Stimulated activated CD4-positive, alpha-beta T cell treated with anti-CD3 and anti-CD28 coated beads, Interleukin-15, amount 100 ng/mL, for 1 hour (primary cell): ENCODE results near the gene HYAL3.
"Not testable (repeated sequence)": the region's sequence is repeated elsewhere in the genome, so short reads cannot be mapped to it uniquely, and the experiment has no call there.

Experiments used
- DNase-seq, 2 donors: peaks; one replicate each; pipeline ENCODE4 v3.0.0-alpha.2; 2020; ENCODE audit warnings: low read depth in 1 of 2, low spot score in 1 of 2

Gene HYAL3

DNA sequence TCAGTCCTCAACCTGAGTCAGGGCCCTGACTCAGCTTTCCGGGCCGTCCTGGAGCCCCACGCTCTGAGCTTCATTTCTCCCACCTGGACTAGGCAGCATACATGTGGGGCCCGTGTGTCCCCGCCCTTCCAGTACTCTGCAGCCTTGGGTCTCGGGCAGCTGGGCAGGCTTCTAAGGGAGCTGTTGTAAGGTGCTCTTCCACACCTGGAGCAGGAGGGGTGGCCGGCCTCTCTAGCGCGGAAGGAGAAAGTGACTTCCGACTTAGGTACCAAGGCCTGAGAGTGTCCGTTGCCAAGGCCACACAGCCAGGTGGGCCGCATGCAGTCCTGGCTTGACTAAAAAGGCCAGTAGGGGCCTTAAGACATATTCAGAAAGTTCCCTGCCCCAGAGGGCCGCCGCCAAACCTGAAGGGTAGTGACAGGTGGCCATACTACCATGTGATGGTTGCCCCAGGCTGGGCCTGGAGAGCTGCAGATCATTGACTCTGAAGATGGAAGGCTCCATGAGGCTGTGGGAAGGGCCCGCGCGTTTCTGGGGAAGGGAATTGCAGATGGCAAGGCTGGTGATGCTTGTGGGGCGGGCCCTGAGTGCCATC, 39.7 kb downstream of the HYAL3 start:
- no peak for DNase-seq

GRCh38 chr3:50258979-50259378, 40.2 kb downstream of the HYAL3 start:
- DNase-seq, result no peak

DNA sequence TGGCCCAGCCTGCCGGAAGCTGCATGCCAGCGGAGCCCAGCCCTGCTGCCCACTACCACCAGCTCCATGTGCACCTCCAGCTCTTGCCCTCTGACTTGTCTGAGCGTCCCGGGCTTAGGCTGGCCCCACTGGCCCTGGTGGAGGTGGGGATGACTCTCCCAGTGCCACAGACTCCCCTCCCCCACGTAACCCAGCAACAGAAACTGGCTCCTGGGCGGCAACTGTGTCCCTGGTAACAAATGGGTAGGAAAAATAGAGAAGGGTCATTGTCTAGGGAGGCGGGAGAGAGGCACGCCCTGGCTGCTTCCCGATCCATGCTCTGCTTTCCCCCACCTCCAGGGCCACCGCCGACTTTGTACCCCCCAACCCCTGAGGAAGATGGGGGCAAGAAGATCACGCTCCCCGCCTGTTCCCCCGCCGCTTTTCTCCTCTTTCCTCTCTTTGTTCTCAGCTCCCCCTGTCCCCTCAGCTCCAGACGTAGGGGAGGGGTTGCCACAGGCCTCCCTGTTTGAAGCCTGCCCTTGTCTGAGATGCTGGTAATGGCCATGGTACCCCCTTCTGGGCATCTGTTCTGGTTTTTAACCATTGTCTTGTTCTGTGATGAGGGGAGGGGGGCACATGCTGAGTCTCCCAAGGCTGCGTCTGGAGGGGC, 41.0 kb downstream of the HYAL3 start:
- DNase-seq, result no peak

- no peak for DNase-seq
Measured at GRCh38 chr3:50256978-50257890, 42.0 kb downstream of the HYAL3 start.

GRCh38 chr3:50255251-50255615, 44.0 kb downstream of the HYAL3 start:
- no peak for DNase-seq

DNA sequence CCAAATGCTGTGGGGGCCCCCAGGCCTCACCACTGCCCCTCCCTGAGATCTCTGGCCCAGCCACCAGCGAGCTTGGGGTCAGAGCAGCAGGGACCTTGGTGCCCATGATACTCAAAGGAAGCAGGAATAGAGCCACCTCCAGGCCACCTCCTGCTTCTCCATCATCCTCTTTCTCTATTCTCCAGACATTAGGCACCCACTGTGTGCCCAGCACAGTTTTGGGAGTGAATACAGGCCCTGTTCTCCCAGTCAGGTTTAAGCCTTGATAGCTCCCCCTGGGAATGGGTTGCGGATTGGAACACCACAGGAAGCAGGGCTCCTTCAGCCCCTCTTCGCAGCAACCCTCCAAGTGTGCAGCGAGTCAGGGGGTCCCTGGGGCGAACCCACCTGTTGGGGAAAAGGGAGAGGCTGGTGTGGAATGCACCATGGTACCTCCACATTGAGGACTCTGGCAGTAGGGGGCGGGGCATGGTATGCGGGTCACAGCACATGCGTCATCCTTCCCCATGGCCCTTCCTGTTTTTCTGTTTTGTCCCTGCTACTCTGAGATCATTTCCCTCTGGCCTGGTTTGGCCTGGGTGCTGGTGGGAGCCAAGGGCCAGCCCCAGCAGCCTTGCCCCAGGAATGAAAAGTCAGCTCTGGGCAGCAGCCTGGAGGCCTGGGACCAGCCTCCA, 44.5 kb downstream of the HYAL3 start:
- DNase-seq, result no peak

GRCh38 chr3:50251220-50251619, 48.0 kb downstream of the HYAL3 start:
- DNase-seq, result no peak

GRCh38 chr3:50250514-50250913, 48.7 kb downstream of the HYAL3 start:
- DNase-seq, result no peak

DNA sequence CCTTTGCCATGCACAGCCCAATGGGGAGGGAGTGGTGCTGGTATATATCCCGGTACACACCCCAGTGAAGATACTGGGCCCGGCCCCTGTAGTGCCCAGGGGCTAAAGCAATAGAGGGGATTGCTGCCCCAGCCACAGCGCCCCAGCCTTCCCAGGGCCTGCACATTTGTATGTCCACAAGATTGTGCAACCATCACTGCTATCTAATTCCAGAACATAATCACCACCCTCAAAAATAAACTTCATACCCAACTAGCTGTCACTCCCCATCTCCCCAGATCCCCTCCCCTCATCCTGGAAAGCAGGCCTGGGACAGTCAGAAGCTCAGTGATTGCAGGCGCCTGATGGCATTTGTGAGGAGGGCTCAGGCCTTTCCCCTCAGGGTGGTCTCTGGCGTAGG, 49.7 kb downstream of the HYAL3 start:
- DNase-seq, result no peak

DNA sequence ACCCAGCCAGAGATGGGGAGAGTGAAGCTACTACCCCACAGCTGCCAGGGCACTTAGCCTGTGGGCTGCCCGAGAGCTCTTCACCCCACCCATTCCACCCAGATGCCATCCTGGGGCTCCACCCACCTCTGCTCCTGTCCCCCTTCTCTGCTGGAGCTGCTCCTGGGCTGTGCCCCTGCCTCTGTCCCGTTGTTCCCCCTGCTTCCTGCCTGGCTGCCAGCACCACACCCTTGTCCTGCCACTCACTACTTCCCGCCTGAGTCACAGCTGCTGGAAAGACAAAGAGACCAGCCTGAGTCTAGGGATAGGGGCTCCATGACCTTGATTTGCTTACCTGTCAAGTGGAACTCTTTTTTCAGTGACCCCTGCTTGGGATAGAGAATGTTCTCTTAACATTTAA, 50.8 kb downstream of the HYAL3 start:
- DNase-seq, result no peak

DNA sequence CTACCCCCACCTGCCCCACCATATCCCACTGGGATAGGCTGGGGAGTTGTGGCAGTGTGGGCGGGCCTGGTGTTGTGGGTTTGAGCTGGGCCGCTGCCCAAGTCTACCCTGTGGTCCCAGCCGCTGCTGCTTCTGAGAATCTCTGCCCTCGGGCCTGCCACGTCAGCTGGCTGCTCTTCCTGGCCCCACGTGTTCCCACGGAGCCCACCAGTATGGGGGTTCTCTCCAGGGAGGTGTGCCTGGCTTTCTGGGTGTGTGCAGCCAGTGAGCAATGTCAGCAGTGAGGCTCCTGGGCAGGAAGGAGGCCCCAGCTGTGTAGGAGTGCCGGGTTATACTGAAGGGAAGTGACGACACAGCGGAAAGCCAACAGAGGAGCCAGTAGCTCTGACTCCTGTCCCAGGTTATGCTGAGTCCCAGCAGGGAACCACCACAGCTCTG, 52.7 kb downstream of the HYAL3 start:
- peak; percentile 58 to 59 for DNase-seq

GRCh38 chr3:50245831-50246516, 53.2 kb downstream of the HYAL3 start:
- DNase-seq, result peak; percentile 90 to 95

DNA sequence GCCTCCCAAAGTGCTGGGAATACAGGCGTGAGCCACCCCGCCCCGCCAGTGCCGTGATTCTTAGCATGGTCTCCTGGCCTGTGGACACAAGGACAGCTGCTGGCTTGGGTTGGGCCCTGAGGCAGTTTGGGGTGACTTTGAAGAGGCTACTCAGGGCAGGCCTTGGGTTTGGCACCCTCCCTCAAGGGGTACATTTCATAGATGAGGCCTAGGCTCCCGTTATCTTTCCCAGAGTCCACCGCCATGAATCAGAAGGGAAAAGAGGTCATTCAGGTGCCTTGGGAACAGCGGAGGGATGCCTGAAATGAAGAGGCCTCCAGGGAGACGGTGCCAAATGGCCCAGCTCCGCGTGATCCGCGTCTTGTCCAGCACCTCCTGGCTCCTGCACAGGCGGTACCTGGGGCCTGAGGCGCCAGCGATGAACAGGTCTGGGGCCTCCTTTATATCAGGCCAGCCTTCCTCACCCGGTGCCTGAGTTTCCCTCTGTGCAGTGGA, 53.9 kb downstream of the HYAL3 start:
- no peak for DNase-seq

GRCh38 chr3:50244813-50245212, 54.4 kb downstream of the HYAL3 start:
- DNase-seq, result not testable (repeated sequence)

GRCh38 chr3:50243543-50243895, 55.7 kb downstream of the HYAL3 start:
- no peak for DNase-seq

DNA sequence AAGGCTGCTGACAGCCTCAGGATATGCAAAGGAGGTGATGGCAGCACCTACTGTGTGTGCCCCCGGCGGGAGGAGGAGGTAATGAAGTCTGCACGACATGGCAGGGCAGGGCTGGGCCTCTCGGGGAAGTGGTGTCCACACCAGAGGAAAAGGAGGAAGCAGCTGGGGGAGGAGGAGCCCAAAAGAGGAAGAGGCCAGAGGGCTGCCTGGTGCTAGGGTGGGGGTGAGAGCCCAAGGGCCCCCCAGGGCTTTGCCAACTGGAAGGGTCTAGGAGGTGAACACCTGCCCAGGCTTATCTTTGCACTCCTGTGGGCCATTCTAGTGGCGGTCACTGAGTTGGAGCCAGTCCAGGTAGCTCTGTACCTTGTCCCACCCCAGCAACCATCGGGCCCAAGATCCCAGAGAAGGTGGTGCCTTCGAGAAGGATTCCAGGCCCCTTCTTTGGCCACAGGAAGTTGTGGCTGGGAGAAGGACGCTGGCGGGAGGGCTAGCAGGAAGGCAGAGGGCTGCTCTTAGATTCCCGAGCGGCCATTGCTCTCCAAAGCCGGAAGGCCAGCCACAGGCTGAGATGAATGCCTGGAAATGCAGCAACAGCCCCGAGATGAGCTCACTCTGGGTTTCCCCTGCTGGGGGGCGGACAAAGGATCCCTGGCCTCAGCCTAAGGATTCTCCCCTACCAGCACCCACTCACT, 56.2 kb downstream of the HYAL3 start:
- no peak for DNase-seq
